GM18861 (cell line): ENCODE data around the gene DOCK2.
"Not testable (repeated sequence)": the region's sequence is repeated elsewhere in the genome, so short reads cannot be mapped to it uniquely, and the experiment has no call there.

Source experiments
- ATAC-seq: cut with Tn5 transposase; IDR thresholded peaks from one replicate; pipeline ENCODE4 v1.9.1; 2021; ENCODE audit not compliant: unreplicated experiment

DOCK2 gene

DNA sequence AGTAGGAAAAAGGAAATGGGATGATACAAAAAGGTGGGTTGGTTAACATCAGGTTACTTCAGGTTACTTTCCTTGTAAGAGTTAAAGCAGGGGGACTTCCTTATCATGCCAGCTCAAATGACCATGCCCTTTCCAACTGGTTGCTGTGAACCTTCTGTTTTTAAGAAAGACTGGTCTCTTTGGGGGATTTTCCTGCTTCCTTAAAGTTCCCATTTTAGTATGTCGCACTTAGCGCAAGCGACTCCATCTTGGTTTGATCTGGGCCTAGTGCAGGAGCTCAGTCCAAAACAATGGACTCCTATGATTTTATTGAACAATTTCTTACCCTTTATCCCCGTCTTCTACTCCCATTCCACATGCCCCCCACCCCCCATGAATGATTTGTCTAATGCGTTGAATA is 173.4 kb downstream of the DOCK2 start:
- ATAC-seq, result no peak

DNA sequence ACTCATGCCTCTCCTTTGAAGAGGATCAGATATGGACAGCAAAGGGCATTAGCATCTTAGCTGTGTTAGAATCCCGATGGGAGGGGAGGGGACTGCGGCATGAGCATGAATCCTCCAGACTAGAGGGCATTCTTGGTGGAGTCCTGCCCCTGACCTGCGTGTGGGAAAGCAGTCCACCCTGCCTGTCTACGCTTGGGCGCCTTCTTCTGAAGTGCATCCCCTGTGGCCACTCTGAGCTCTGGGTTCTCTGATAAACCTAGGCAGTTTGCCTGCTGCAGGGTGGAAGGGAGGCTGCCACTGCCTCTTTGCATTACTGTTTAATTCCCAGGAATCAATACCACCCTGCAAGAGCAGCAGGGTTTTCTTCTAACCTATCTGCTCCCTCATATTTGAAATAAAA is 173.9 kb downstream of the DOCK2 start:
- no peak for ATAC-seq

DNA sequence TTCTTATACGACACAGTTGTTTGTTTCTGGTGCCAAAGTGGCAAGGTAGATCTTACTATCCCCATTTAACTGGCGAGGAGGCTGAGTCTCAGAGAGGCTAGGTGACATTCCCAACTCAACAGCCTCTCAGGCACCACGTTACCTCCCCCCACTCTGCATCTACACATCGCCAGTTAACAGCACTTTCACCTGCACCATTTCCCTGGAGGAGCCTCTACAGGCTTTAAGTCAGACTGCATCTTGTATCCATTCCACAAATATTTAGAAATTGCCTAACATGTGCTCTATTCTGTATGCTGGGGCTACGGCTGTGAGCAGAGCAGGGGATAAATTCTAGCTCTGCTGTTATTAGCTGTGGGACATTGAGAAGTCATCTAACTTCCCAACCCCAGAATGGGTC is 174.6 kb downstream of the DOCK2 start:
- no peak for ATAC-seq

DNA sequence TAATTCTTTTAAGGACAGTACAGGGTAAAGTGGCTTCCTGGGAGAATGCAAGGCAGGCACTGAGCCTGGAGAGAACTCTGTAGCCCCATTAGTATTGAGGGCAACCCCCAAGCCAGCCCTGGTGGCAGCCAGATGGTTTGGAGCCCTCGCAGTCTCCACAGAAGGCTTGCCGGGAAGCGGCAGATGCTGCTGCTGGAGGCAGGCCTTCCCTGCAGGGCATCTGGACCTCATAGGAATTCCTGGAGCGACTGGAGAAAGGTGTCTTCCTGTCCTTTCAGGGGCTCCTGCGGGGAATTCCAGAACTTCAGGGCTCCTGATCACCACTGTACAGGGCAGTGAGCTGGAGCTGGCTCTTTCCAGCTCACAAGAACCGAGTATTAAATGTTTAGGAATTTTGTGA is 175.7 kb downstream of the DOCK2 start:
- no peak for ATAC-seq

DNA sequence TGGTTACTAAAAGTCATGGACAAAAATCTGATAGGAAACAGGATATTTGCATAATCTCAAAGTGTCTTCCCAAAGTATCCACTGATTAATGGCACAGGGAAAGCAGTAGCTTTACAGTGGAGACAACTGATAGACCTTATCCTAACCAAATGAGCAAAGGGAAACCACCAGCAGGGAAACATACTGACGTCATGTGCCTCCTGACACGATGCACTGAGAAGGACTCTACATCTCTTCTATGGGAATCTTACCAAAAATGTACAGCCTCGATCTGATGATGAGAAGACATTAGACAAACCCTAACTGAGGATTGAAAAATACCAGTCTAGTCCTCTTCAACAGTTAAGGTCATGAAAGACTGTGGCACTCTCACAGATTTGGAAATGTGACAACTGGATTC is 177.0 kb downstream of the DOCK2 start:
- no peak for ATAC-seq

DNA sequence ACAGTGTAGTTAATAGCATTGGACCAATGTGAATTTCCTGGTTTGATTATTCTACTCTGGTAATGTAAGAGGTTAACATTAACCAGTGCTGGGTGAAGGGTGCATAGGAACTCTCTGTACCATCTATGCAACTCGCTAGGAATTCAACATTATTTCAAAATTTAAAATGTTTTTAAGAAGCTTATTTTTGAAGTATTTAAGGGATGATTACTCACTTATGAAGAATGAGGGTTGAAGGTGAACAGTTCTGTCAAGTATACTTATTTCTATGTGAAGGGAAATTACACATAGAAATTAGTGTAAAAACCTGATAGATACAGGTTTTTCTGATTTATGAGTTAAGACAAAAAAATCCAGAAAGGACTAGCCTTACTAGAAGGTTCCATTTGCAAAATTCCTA is 177.4 kb downstream of the DOCK2 start:
- no peak for ATAC-seq

DNA sequence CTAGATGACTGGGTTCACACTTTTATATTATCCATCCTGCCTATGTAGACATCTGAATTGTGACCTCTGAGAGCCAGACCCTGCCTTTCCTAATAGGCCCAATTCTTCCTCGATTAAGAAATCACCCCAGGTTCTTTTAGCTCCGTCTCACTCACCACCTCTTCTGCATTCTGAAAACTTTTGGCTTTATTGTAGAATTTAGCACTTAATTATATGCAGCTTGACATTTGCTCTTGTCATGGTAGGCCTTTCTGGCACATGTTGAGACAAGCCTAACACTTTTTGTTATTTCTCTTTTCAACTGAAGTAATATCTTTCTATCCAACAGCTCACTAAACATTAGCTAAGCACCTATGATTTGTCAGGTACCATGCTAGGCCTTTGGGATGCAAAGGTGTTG is 180.0 kb downstream of the DOCK2 start:
- no peak for ATAC-seq

DNA sequence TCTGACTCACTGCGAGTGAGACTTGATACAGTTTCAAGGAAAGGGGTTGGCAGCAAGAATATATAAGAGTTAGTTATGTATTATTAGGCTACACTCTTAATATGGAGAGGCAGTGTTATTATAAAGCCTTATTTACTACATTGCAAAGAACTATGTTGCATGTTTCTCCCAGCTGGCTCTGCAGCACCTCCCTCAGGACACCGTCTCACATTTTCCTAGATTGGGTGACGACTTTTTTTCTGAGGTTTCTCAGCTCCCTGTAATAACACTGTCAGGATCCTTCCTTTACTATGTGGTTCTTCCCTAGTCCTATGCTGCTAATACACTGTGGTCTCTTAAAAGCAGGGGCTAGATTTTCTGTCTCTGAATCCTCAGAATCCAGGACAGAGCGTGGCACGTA is 189.5 kb downstream of the DOCK2 start:
- ATAC-seq, result no peak

DNA sequence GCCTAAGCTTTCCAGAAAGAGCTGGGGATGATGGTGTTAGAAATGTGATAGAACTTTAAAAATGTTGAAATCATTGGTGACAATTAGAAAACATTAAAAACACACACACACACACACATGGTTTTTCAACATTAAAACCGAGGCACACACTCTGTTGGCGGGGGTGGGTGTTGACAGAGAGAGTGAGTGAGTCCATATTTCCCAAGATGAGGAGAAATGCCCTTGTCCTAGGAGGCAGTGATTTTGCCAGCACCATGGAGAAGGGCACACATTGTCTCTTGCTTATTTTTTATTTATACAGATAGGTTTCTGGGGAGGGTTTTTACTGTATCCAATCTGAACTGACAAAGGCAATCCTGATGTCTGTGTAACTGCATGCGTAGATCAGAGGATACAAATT is 190.7 kb downstream of the DOCK2 start:
- ATAC-seq, result no peak

DNA sequence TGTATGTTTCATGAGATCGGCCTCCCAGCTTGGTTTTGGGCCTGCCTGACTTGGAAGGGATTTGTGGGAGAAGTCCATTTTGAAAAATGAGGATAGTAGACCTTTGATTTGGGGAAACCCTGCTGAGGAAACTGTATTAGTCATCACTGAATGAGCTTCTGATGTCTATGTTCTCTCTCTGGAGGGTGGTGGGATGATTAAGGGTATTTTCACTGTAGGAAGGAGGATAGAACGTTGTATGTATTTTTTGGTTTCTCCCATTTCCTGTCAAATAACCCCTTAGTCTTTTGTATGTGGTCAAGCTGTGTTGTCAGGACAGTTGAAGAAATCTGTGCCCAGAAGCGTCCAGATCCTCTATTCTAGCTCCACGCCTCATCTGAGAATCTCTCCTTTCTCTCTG is 191.3 kb downstream of the DOCK2 start:
- ATAC-seq, result no peak

DNA sequence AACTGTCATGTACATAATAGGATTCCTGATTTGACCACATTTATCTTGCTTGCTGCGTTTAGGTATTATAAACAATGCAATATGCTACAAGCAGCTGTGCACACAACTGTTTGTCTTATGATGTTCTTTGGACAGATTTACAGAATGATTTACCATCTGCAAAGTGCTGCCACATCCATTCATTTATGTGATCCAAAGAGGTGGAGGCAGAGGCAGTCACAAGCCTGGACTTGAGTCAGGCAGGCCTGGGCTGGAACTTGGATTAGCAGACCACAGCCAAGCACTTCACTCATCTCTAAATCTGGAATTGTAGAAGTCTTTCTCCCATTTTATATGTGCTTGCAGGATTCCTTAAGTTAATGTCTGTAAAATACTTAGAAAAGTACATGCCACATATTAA is 194.3 kb downstream of the DOCK2 start:
- no peak for ATAC-seq

DNA sequence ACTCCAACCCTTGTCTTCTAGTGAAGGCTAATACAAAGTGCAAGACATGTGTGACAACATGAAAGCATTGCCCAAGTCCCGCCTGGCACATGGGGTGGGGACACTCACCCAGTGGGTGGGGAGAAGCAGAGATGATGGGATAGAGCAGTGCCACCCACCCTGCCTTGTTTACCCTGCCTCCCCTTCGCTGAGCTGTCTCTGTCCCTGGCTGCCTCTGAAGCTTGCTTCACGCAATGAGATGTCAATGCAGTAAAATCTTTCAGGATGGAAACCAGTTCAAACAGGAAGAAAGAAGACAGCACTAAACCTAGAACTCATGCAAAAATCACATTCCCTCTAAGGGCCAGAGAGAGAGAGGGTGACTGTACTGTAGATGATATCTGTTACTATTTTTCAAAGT is 195.2 kb downstream of the DOCK2 start:
- ATAC-seq, result no peak

DNA sequence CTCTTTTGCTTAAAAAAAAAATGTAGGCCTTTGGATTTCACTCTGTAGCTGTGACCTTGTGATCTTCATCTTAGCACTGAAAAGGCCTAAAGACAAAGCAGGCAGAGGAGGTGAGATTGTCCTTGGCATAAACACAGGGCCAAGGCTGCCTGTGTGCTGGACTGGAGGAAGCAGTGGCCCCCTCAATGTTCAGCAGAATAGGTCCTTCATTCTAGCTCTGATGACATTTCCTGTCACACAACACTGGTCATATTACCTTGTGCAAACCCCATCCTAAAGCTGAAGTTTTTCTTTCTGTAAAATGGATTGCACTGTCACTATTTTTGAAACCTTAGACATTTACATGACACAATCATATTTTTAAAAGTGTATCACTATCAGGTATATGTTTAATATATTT is 195.8 kb downstream of the DOCK2 start:
- ATAC-seq, result no peak

DNA sequence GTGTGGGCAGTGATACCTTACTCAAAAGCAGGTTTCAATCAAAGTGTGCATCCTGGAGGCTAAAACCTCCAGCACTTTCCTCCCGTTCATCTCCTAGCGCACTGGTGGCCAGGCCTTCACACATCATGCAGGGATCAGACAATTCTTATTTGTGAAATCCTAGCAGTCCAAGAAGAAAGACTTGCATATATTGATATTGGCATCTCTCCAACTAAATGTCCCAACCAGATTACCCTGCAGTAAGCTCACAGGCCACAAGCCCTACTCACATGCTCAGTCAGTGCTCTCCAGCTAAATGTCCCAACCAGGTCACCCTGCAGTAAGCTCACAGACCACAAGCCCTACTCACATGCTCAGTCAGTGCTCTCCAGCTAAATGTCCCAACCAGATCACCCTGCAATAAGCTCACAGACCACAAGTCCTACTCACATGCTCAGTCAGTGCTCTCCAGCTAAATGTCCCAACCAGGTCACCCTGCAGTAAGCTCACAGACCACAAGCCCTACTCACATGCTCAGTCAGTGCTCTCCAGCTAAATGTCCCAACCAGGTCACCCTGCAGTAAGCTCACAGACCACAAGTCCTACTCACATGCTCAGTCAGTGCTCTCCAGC is 196.7 kb downstream of the DOCK2 start:
- not testable (repeated sequence) for ATAC-seq

DNA sequence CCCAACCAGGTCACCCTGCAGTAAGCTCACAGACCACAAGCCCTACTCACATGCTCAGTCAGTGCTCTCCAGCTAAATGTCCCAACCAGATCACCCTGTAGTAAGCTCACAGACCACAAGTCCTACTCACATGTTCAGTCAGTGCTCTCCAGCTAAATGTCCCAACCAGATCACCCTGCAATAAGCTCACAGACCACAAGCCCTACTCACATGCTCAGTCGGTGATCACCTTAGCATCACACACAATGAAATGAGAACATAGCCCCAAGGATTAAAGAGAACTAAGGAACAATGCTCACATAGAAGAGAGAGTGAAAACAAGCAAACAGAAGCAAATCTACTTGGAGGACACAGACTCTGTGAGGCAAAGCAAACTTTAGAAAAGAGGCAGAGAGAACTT is 197.5 kb downstream of the DOCK2 start:
- ATAC-seq, result not testable (repeated sequence)

DNA sequence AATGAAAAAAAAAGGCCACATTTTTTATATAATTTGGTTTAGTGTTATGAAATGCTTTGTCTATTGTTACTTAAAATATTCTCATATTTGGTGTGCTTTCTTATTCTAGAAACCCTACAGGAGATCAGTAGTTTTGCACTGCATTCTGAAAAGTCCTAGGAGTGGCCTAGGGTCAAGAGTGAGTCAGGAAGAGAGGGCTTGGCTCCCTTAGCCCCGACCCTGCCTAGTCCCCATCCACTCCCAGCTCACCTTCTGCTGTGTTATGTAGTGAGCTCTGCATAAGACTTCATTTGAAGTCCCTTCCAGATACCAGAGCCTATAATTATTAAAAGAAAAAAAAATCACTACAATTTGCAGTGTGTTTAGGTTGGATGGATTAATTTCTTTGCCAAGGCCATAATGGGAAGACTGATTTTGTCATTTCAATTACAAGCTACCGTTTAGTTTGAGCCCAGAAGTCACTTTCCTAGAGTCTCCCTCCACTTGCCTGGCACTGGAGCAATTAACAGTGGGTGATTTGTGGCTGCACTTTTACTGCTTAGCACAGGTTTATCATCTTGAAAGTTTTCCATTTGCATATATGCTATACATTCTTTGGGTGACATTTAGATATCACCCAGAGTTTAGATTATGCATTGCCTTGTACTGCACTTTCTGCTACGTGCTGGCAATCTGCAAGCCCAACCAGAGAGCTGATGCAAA is 199.9 kb downstream of the DOCK2 start:
- no peak for ATAC-seq

DNA sequence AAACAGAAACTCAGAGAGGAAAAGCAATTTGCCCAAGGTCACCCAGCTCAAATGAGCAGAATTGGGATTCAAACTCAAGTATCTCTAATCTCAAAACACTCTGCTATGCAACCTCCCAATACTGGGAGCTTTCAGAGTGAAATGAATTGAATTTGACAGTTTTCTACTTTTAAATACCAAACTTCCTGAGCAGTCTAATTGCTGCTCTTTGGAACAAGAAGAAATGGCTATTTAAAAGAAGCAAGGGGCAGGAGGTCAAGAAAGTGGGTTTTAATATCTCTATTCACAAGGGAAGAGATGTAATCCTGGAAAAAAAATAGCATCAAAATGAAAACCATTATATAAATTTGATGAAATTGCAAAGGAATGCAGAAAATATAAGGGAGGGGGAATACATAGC is 200.6 kb downstream of the DOCK2 start:
- ATAC-seq, result no peak

DNA sequence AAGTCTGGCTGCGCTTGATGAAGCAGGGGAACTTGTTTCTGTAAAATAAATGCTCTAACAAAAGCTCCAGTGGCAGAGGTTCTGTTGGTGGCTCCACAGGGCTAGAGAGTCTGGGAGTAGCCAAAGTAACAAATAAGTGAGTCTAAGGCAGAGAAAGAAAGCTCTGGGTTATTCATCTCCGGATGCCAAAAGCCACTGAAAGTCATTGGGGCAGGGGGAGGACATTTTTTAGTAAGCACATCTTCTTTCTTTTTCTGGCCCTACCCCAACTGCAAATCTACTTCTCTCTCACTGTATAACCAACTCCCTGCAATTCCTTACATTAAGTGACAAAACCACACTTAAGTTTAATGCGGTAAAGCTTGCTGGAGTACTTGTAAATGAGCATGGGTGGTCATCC is 201.6 kb downstream of the DOCK2 start:
- ATAC-seq, result peak; percentile 76

DNA sequence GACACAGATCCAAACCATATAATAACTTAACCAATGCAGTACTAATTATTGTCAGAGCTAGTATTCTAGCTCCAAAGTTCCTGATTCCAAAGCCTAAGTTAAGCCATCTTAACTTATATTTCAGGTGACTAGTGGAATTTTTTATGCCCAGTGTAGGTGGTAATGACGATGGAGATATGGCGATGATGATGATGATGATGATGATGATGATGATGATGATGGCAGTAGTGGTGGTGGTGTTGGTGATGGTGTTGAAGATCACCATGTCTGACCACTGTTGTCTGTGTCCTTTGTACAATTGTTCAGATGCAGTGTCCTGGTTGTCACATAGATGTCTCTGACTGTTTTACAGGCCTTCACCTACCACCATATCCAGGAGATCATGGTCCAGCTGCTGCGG is 203.3 kb downstream of the DOCK2 start:
- ATAC-seq, result no peak

DNA sequence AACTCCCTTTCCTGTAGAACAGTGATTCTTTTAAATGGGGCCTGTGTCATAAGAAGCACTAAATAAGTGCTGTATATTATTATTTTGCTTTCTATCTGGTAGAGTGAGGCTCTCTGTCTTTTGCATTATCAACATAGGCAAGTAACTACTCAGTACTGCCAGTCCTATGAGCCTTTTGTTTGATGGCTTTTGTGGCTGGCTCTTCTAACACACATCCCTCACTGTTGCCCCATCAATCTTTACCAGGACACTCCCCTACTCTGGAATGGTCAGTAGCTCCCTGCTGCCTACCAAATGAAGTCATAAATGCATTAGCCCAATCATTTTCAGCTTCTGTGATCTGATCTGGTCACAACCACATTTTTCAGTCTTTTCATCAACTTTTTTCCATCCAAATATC is 205.6 kb downstream of the DOCK2 start:
- ATAC-seq, result no peak

DNA sequence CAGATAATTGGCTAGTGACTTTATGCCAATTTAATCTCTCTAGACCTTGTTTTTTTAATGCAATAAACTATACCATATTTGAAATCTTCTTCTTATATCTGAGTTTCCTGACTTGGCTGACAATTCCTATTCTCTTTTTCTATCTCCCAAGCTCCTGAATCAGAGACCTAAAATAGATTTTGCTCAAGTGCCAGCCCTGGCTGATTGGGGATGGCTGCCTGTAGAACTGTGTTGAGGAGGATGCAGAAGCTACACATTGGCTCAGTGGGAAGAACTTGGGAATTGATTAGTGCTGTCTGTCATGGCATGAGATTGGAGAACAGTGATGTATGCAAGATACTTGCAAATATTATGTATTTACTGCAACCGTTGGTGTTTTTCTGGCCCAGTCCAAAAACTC is 210.4 kb downstream of the DOCK2 start:
- ATAC-seq, result no peak

DNA sequence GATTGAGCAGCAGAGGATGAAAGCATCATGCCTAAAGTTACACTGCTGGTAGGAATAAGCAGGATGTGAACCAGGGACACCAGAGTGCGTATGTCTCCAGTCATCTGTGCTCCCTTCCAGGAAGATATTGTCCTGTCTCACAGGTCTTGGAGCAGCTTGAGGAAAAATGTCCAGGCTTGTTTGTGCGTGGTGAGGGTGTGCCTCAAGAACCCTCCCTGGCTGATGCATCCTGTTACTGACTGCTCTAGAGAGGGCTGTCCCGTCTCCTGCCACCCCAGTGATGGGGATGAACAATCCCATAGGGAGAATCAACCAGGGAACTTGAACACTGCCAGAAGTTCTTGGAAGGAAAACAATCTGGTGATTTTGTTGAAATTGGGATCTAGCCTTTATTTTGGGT is 211.2 kb downstream of the DOCK2 start:
- ATAC-seq, result no peak

DNA sequence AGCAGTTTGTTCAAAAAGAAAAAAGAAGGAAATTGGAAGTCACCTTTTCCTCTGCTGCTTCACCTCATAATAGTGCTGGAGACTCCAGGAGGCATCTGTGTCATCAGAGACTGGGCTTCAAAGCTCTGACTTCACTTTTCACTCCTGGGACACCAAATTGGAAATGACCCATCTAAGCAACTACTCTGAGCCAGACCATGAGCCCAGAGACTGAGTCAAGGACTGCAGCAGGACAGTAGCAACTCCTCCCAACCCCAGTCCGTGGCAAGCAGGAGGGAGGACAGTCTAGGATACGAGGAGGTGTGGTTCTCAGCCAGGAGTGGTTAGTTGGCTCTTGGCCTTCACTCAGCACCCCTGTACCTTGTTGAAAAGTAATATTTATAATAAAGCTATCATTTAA is 211.7 kb downstream of the DOCK2 start:
- ATAC-seq, result no peak
